Ovary (tissue), 3 donors: ENCODE results near the gene FAM50A.

Experiments
- CTCF ChIP-seq, 3 donors: fragments of 450-650 bp in 2 of 3; fragments of 200-600 bp in 1 of 3; IDR thresholded peaks; one replicate each; pipeline versions ENCODE4 v1.5.1 to v1.8.0; 2016 to 2022; ENCODE audit warnings: antibody characterized with exemption in 3 of 3, mild to moderate bottlenecking in 1 of 3
- EP300 ChIP-seq: sonication (generic); formaldehyde crosslinking; IDR thresholded peaks from one replicate; pipeline ENCODE4 v1.6.1; 2017; ENCODE audit warnings: antibody characterized with exemption
- POLR2A ChIP-seq: fragments of 450-650 bp; IDR thresholded peaks from one replicate; pipeline ENCODE4 v1.6.1; 2017; ENCODE audit warnings: antibody characterized with exemption, mild to moderate bottlenecking, moderate library complexity
- donor health status: DM: no; HTN: no; CAD: no.

- peak in 1 of 3 donors; percentile 27 for TF ChIP-seq CTCF (IDR thresholded peaks at IDR 0.05)
- TF ChIP-seq EP300: no peak
- TF ChIP-seq POLR2A: peak; percentile 50
Observed at GRCh38 chrX:154443992-154444754, at the start of gene FAM50A.
